ENCODE results near the gene LMOD2.

The LMOD2 gene

GRCh38 chr7:123653162-123653561 lies 2.5 kb upstream of the LMOD2 start:
- no peak overlapping the region for H3K4me3 ChIP-seq (ENCODE audit: low read depth in 1 of 5, low read length in 5 of 5)
- no peak overlapping the region for H3K9ac ChIP-seq (ENCODE audit: low read length in 5 of 5)
- no peaks in the 10 kb centered on the region for H3K27me3 ChIP-seq (ENCODE audit: control insufficient read depth in 5 of 5, insufficient read depth in 4 of 5, low read length in 5 of 5)
- H3K4me1 ChIP-seq (ENCODE audit: control insufficient read depth in 5 of 5, insufficient read depth in 5 of 5, low read length in 5 of 5), result peaks cover 0 to 21% (median 6%) of the 10 kb centered on the region in 5 donors
- no peaks in the 10 kb centered on the region for H3K9me3 ChIP-seq (ENCODE audit: control insufficient read depth in 5 of 5, low read length in 5 of 5)
- no peak overlapping the region for H3K27ac ChIP-seq (ENCODE audit: low read depth, low read length)
- no peaks in the 10 kb centered on the region for H3K36me3 ChIP-seq (ENCODE audit: control insufficient read depth in 5 of 5, insufficient read depth in 5 of 5, low read length in 5 of 5)

GRCh38 chr7:123656544-123657303 lies 1.1 kb downstream of the LMOD2 start:
- Histone ChIP-seq H3K27ac (ENCODE audit: low read depth, low read length) (no peak overlapping the region), H3K36me3 (ENCODE audit: control insufficient read depth in 5 of 5, insufficient read depth in 5 of 5, low read length in 5 of 5) (no peaks in the 10 kb centered on the region), H3K27me3 (ENCODE audit: control insufficient read depth in 5 of 5, insufficient read depth in 4 of 5, low read length in 5 of 5) (no peaks in the 10 kb centered on the region), H3K9me3 (ENCODE audit: control insufficient read depth in 5 of 5, low read length in 5 of 5) (no peaks in the 10 kb centered on the region), H3K4me3 (ENCODE audit: low read depth in 1 of 5, low read length in 5 of 5) (no peak overlapping the region), H3K4me1 (ENCODE audit: control insufficient read depth in 5 of 5, insufficient read depth in 5 of 5, low read length in 5 of 5) (peaks cover 0 to 19% (median 6%) of the 10 kb centered on the region in 5 donors), H3K9ac (ENCODE audit: low read length in 5 of 5) (no peak overlapping the region)

- H3K27me3 ChIP-seq (ENCODE audit: control insufficient read depth in 5 of 5, insufficient read depth in 4 of 5, low read length in 5 of 5), result peaks cover 0 to 2% (median 0%) of the 10 kb centered on the region in 5 donors
- no peak overlapping the region for H3K9ac ChIP-seq (ENCODE audit: low read length in 5 of 5)
- H3K27ac ChIP-seq (ENCODE audit: low read depth, low read length), result no peak overlapping the region
- peaks cover 0 to 19% (median 6%) of the 10 kb centered on the region in 5 donors for H3K4me1 ChIP-seq (ENCODE audit: control insufficient read depth in 5 of 5, insufficient read depth in 5 of 5, low read length in 5 of 5)
- H3K9me3 ChIP-seq (ENCODE audit: control insufficient read depth in 5 of 5, low read length in 5 of 5), result no peaks in the 10 kb centered on the region
- H3K4me3 ChIP-seq (ENCODE audit: low read depth in 1 of 5, low read length in 5 of 5), result no peak overlapping the region
- H3K36me3 ChIP-seq (ENCODE audit: control insufficient read depth in 5 of 5, insufficient read depth in 5 of 5, low read length in 5 of 5), result no peaks in the 10 kb centered on the region
Measured at GRCh38 chr7:123657304-123657685, 1.6 kb downstream of the LMOD2 start.

GRCh38 chr7:123658023-123658422 lies 2.4 kb downstream of the LMOD2 start:
- H3K9me3 ChIP-seq (ENCODE audit: control insufficient read depth in 5 of 5, low read length in 5 of 5), result no peaks in the 10 kb centered on the region
- no peaks in the 10 kb centered on the region for H3K36me3 ChIP-seq (ENCODE audit: control insufficient read depth in 5 of 5, insufficient read depth in 5 of 5, low read length in 5 of 5)
- H3K27me3 ChIP-seq (ENCODE audit: control insufficient read depth in 5 of 5, insufficient read depth in 4 of 5, low read length in 5 of 5), result peaks cover 0 to 3% (median 0%) of the 10 kb centered on the region in 5 donors
- H3K4me3 ChIP-seq (ENCODE audit: low read depth in 1 of 5, low read length in 5 of 5), result no peak overlapping the region
- H3K9ac ChIP-seq (ENCODE audit: low read length in 5 of 5), result no peak overlapping the region
- H3K4me1 ChIP-seq (ENCODE audit: control insufficient read depth in 5 of 5, insufficient read depth in 5 of 5, low read length in 5 of 5), result peaks cover 0 to 19% (median 6%) of the 10 kb centered on the region in 5 donors
- no peak overlapping the region for H3K27ac ChIP-seq (ENCODE audit: low read depth, low read length)

- Histone ChIP-seq H3K4me3 (ENCODE audit: low read depth in 1 of 5, low read length in 5 of 5) (no peak overlapping the region), H3K27me3 (ENCODE audit: control insufficient read depth in 5 of 5, insufficient read depth in 4 of 5, low read length in 5 of 5) (peaks cover 0 to 3% (median 0%) of the 10 kb centered on the region in 5 donors), H3K36me3 (ENCODE audit: control insufficient read depth in 5 of 5, insufficient read depth in 5 of 5, low read length in 5 of 5) (no peaks in the 10 kb centered on the region), H3K27ac (ENCODE audit: low read depth, low read length) (no peak overlapping the region), H3K4me1 (ENCODE audit: control insufficient read depth in 5 of 5, insufficient read depth in 5 of 5, low read length in 5 of 5) (peaks cover 0 to 19% (median 6%) of the 10 kb centered on the region in 5 donors), H3K9me3 (ENCODE audit: control insufficient read depth in 5 of 5, low read length in 5 of 5) (no peaks in the 10 kb centered on the region), H3K9ac (ENCODE audit: low read length in 5 of 5) (no peak overlapping the region)
Measured at GRCh38 chr7:123660514-123661354, 5.1 kb downstream of the LMOD2 start.

GRCh38 chr7:123661765-123662164 lies 6.1 kb downstream of the LMOD2 start:
- H3K27ac ChIP-seq (ENCODE audit: low read depth, low read length), result no peak overlapping the region
- H3K9ac ChIP-seq (ENCODE audit: low read length in 5 of 5), result no peak overlapping the region
- H3K27me3 ChIP-seq (ENCODE audit: control insufficient read depth in 5 of 5, insufficient read depth in 4 of 5, low read length in 5 of 5), result peaks cover 0 to 3% (median 0%) of the 10 kb centered on the region in 5 donors
- peaks cover 0 to 14% (median 6%) of the 10 kb centered on the region in 5 donors for H3K4me1 ChIP-seq (ENCODE audit: control insufficient read depth in 5 of 5, insufficient read depth in 5 of 5, low read length in 5 of 5)
- H3K36me3 ChIP-seq (ENCODE audit: control insufficient read depth in 5 of 5, insufficient read depth in 5 of 5, low read length in 5 of 5), result no peaks in the 10 kb centered on the region
- H3K9me3 ChIP-seq (ENCODE audit: control insufficient read depth in 5 of 5, low read length in 5 of 5), result no peaks in the 10 kb centered on the region
- no peak overlapping the region for H3K4me3 ChIP-seq (ENCODE audit: low read depth in 1 of 5, low read length in 5 of 5)

GRCh38 chr7:123662293-123662692 lies 6.6 kb downstream of the LMOD2 start:
- no peak overlapping the region for H3K9ac ChIP-seq (ENCODE audit: low read length in 5 of 5)
- no peak overlapping the region for H3K27ac ChIP-seq (ENCODE audit: low read depth, low read length)
- no peaks in the 10 kb centered on the region for H3K36me3 ChIP-seq (ENCODE audit: control insufficient read depth in 5 of 5, insufficient read depth in 5 of 5, low read length in 5 of 5)
- H3K4me3 ChIP-seq (ENCODE audit: low read depth in 1 of 5, low read length in 5 of 5), result no peak overlapping the region
- H3K9me3 ChIP-seq (ENCODE audit: control insufficient read depth in 5 of 5, low read length in 5 of 5), result no peaks in the 10 kb centered on the region
- H3K27me3 ChIP-seq (ENCODE audit: control insufficient read depth in 5 of 5, insufficient read depth in 4 of 5, low read length in 5 of 5), result peaks cover 0 to 3% (median 0%) of the 10 kb centered on the region in 5 donors
- peaks cover 0 to 9% (median 1%) of the 10 kb centered on the region in 5 donors for H3K4me1 ChIP-seq (ENCODE audit: control insufficient read depth in 5 of 5, insufficient read depth in 5 of 5, low read length in 5 of 5)

GRCh38 chr7:123662755-123663154 lies 7.1 kb downstream of the LMOD2 start:
- H3K9ac ChIP-seq (ENCODE audit: low read length in 5 of 5), result no peak overlapping the region
- H3K27ac ChIP-seq (ENCODE audit: low read depth, low read length), result no peak overlapping the region

GRCh38 chr7:123663200-123663599 lies 7.5 kb downstream of the LMOD2 start:
- Histone ChIP-seq H3K4me1 (ENCODE audit: control insufficient read depth in 5 of 5, insufficient read depth in 5 of 5, low read length in 5 of 5) (peaks cover 0 to 5% (median 0%) of the 10 kb centered on the region in 5 donors), H3K4me3 (ENCODE audit: low read depth in 1 of 5, low read length in 5 of 5) (no peak overlapping the region), H3K9ac (ENCODE audit: low read length in 5 of 5) (no peak overlapping the region), H3K27ac (ENCODE audit: low read depth, low read length) (no peak overlapping the region), H3K27me3 (ENCODE audit: control insufficient read depth in 5 of 5, insufficient read depth in 4 of 5, low read length in 5 of 5) (peaks cover 0 to 3% (median 0%) of the 10 kb centered on the region in 5 donors), H3K9me3 (ENCODE audit: control insufficient read depth in 5 of 5, low read length in 5 of 5) (no peaks in the 10 kb centered on the region), H3K36me3 (ENCODE audit: control insufficient read depth in 5 of 5, insufficient read depth in 5 of 5, low read length in 5 of 5) (no peaks in the 10 kb centered on the region)

More at GRCh38 chr7:123662755-123663154, 7.1 kb downstream of the LMOD2 start:
- H3K36me3 ChIP-seq (ENCODE audit: control insufficient read depth in 5 of 5, insufficient read depth in 5 of 5, low read length in 5 of 5), result no peaks in the 10 kb centered on the region
- no peaks in the 10 kb centered on the region for H3K9me3 ChIP-seq (ENCODE audit: control insufficient read depth in 5 of 5, low read length in 5 of 5)
- H3K27me3 ChIP-seq (ENCODE audit: control insufficient read depth in 5 of 5, insufficient read depth in 4 of 5, low read length in 5 of 5), result peaks cover 0 to 3% (median 0%) of the 10 kb centered on the region in 5 donors
- no peak overlapping the region for H3K4me3 ChIP-seq (ENCODE audit: low read depth in 1 of 5, low read length in 5 of 5)
- H3K4me1 ChIP-seq (ENCODE audit: control insufficient read depth in 5 of 5, insufficient read depth in 5 of 5, low read length in 5 of 5), result peaks cover 0 to 8% (median 0%) of the 10 kb centered on the region in 5 donors

GRCh38 chr7:123665157-123665556 lies 9.5 kb downstream of the LMOD2 start:
- no peaks in the 10 kb centered on the region for H3K36me3 ChIP-seq (ENCODE audit: control insufficient read depth in 5 of 5, insufficient read depth in 5 of 5, low read length in 5 of 5)
- H3K9me3 ChIP-seq (ENCODE audit: control insufficient read depth in 5 of 5, low read length in 5 of 5), result no peaks in the 10 kb centered on the region
- H3K9ac ChIP-seq (ENCODE audit: low read length in 5 of 5), result no peak overlapping the region
- H3K4me3 ChIP-seq (ENCODE audit: low read depth in 1 of 5, low read length in 5 of 5), result no peak overlapping the region
- peaks cover 0 to 3% (median 0%) of the 10 kb centered on the region in 5 donors for H3K27me3 ChIP-seq (ENCODE audit: control insufficient read depth in 5 of 5, insufficient read depth in 4 of 5, low read length in 5 of 5)
- no peak overlapping the region for H3K27ac ChIP-seq (ENCODE audit: low read depth, low read length)
- H3K4me1 ChIP-seq (ENCODE audit: control insufficient read depth in 5 of 5, insufficient read depth in 5 of 5, low read length in 5 of 5), result peaks cover 0 to 4% (median 0%) of the 10 kb centered on the region in 5 donors
